Type B pancreatic cell (in vitro differentiated cells): ENCODE data around the gene FOXN3. TPM values are rescaled to one million over a fixed set of nuclear protein-coding genes. Genes with fewer than 3 reads are reported as not detected.

Experiments
- DNase-seq: peaks from one replicate; pipeline ENCODE4 v3.0.0; 2021; ENCODE audit warnings: mixed read lengths; ENCODE audit not compliant: unreplicated experiment; ENCODE audit errors: extremely low spot score
- H3K27ac Mint-ChIP-seq: 2 replicates; pipeline ENCODE4 v1.8.0; 2021; ENCODE audit warnings: mild to moderate bottlenecking, mixed read lengths
- H3K27me3 Mint-ChIP-seq: 2 replicates; pipeline ENCODE4 v1.8.0; 2021; ENCODE audit warnings: mixed read lengths
- H3K36me3 Mint-ChIP-seq: 2 replicates; pipeline ENCODE4 v1.8.0; 2021; ENCODE audit warnings: mixed read lengths
- H3K4me1 Mint-ChIP-seq: one replicate; pipeline ENCODE4 v1.8.0; 2021; ENCODE audit warnings: mixed read lengths; ENCODE audit not compliant: unreplicated experiment
- H3K4me3 Mint-ChIP-seq: 2 replicates; pipeline ENCODE4 v1.8.0; 2021; ENCODE audit warnings: mild to moderate bottlenecking, mixed read lengths
- H3K9me3 Mint-ChIP-seq: 2 replicates; pipeline ENCODE4 v1.8.0; 2021; ENCODE audit warnings: mixed read lengths
- total RNA-seq: library from RNA; stranded (reverse); gene quantifications from 2 replicates; pipeline ENCODE4 v1.2.1, GENCODE V29; 2021; ENCODE audit warnings: low replicate concordance
- TF ChIP-seq, protein P1 (sequence below): fragments of 200-600 bp; sonication (generic); conservative IDR thresholded peaks from 2 replicates; pipeline ENCODE4 v1.5.0; 2021; ENCODE audit warnings: antibody characterized with exemption, mild to moderate bottlenecking

FOXN3 gene
- total RNA-seq, 1 donor from 2014 or later = 73.5 TPM

GRCh38 chr14:89427426-89428172 is 10.6 kb upstream of the FOXN3 start:
- peaks cover 3% of the 10 kb centered on the region for H3K9me3 Mint-ChIP-seq
- H3K27ac Mint-ChIP-seq = no peak overlapping the region
- DNase-seq = no peak
- H3K4me3 Mint-ChIP-seq = no peak overlapping the region
- H3K27me3 Mint-ChIP-seq = peaks cover 11% of the 10 kb centered on the region
- peaks cover 51% of the 10 kb centered on the region for H3K4me1 Mint-ChIP-seq
- H3K36me3 Mint-ChIP-seq = no peaks in the 10 kb centered on the region
- TF ChIP-seq, protein P1, sequence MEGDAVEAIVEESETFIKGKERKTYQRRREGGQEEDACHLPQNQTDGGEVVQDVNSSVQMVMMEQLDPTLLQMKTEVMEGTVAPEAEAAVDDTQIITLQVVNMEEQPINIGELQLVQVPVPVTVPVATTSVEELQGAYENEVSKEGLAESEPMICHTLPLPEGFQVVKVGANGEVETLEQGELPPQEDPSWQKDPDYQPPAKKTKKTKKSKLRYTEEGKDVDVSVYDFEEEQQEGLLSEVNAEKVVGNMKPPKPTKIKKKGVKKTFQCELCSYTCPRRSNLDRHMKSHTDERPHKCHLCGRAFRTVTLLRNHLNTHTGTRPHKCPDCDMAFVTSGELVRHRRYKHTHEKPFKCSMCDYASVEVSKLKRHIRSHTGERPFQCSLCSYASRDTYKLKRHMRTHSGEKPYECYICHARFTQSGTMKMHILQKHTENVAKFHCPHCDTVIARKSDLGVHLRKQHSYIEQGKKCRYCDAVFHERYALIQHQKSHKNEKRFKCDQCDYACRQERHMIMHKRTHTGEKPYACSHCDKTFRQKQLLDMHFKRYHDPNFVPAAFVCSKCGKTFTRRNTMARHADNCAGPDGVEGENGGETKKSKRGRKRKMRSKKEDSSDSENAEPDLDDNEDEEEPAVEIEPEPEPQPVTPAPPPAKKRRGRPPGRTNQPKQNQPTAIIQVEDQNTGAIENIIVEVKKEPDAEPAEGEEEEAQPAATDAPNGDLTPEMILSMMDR = no peak

GRCh38 chr14:89425931-89426330 is 8.9 kb upstream of the FOXN3 start:
- H3K4me1 Mint-ChIP-seq = peaks cover 53% of the 10 kb centered on the region
- no peak overlapping the region for H3K4me3 Mint-ChIP-seq
- TF ChIP-seq, protein P1 = no peak
- H3K36me3 Mint-ChIP-seq = no peaks in the 10 kb centered on the region
- H3K9me3 Mint-ChIP-seq = peaks cover 3% of the 10 kb centered on the region
- no peak for DNase-seq
- H3K27me3 Mint-ChIP-seq = peaks cover 8% of the 10 kb centered on the region
- no peak overlapping the region for H3K27ac Mint-ChIP-seq

- peaks cover 44% of the 10 kb centered on the region for H3K4me1 Mint-ChIP-seq
- TF ChIP-seq, protein P1 = no peak
- H3K9me3 Mint-ChIP-seq = peaks cover 3% of the 10 kb centered on the region
- H3K27me3 Mint-ChIP-seq = peaks cover 4% of the 10 kb centered on the region
- no peak overlapping the region for H3K4me3 Mint-ChIP-seq
- H3K27ac Mint-ChIP-seq = no peak overlapping the region
- H3K36me3 Mint-ChIP-seq = no peaks in the 10 kb centered on the region
- DNase-seq = no peak
Measured at GRCh38 chr14:89424241-89424640, 7.2 kb upstream of the FOXN3 start.

GRCh38 chr14:89422952-89423345 is 5.9 kb upstream of the FOXN3 start:
- peaks cover 36% of the 10 kb centered on the region for H3K4me1 Mint-ChIP-seq

DNA sequence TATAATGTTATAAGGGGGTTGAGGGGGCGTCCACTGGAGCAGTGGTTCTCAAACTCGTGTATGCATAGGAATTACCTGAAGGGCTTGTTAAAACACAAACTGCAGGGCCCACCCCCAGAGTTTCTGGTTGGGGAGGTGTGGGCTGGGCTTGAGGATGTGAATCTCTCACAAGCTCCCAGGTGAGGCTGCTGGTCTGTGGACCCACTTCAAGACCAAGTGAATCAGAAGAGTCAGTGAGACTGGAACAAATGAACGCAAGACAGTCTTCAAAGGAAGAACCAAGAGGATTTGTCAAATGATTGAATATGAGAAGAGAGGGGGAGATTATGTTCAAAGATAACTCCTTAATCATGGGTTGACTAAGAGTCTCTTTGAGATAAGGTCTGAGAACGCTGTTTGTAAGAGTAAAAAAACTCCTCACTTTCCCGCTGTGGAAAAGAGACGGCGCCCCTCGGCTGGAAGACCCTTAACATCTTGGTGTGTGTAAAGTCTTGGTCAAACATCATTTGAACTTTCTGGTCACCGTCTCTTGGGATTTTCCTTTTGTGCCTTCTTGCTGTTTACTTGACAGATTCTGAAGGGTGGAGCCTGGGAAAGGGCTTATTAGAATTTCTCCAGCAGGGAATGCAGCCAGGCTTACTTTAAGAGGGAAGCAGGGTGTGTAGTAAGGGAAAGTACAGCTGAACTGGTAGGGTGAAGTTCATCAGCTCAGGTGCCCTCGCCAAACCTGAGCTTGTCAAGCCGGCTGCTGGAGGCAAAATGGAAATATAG is 5.3 kb upstream of the FOXN3 start:
- peaks cover 3% of the 10 kb centered on the region for H3K9me3 Mint-ChIP-seq

More at GRCh38 chr14:89422952-89423345, 5.9 kb upstream of the FOXN3 start:
- H3K27me3 Mint-ChIP-seq = no peaks in the 10 kb centered on the region
- DNase-seq = no peak
- peak overlapping the region; percentile 58 for H3K4me3 Mint-ChIP-seq
- peak overlapping the region; percentile 66 for H3K27ac Mint-ChIP-seq
- TF ChIP-seq, protein P1 = no peak
- peaks cover 3% of the 10 kb centered on the region for H3K9me3 Mint-ChIP-seq
- H3K36me3 Mint-ChIP-seq = no peaks in the 10 kb centered on the region

More for the DNA sequence above, 5.3 kb upstream of the FOXN3 start:
- no peak for DNase-seq
- TF ChIP-seq, protein P1 = no peak
- Mint-ChIP-seq H3K36me3 (no peaks in the 10 kb centered on the region), H3K4me3 (peak overlapping the region; percentile 58), H3K27ac (peak overlapping the region; percentile 66), H3K4me1 (peaks cover 36% of the 10 kb centered on the region), H3K27me3 (no peaks in the 10 kb centered on the region)
